CD4-positive, alpha-beta T cell treated with Interleukin-10 for 1 hour (primary cell): Measurements from ENCODE around the gene MN1.

Experiments
- DNase-seq: peaks from one replicate; pipeline ENCODE4 v3.0.0-alpha.2; 2020

MN1 gene

DNA sequence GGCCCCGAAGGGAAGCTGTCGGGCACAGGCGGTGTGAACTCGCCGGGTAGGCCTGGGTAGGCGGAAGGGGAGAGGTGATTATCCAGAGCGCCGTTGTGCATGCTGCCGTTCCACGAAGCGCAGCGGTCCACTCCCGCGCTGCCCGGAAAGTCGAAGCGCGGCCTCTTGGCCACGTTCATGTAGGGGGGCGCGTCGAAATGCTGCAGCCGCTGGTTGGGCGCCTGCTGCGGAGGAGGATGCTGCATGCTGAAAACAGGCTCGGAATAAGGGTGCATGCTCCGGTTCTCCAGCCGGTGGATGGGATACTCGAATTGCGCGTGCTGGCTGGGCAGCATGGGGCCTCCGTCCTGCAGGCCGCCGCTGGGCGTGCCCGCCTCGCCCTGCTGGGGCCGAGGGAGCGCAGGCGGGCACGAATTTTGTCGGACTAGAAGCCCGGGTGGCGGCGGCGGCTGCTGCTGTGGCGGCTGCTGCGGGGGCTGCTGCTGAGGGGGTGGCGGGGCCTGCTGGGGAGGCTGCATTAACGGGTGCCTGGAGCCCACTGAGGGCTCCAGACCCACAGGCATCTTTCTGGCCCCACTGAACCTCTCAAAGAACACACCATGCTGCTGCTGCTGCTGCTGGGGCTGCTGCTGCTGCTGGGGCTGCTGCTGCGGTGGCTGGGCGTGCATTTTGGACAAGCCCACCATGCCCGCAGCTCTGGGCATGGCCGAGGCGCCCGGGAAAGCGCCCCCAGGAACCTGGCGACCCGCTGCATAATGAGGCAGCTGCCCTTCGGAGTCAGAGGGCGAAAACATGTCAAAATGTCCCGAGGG, 2.3 kb downstream of the MN1 start:
- no peak for DNase-seq

GRCh38 chr22:27798511-27799014, 3.0 kb downstream of the MN1 start:
- DNase-seq, result no peak

DNA sequence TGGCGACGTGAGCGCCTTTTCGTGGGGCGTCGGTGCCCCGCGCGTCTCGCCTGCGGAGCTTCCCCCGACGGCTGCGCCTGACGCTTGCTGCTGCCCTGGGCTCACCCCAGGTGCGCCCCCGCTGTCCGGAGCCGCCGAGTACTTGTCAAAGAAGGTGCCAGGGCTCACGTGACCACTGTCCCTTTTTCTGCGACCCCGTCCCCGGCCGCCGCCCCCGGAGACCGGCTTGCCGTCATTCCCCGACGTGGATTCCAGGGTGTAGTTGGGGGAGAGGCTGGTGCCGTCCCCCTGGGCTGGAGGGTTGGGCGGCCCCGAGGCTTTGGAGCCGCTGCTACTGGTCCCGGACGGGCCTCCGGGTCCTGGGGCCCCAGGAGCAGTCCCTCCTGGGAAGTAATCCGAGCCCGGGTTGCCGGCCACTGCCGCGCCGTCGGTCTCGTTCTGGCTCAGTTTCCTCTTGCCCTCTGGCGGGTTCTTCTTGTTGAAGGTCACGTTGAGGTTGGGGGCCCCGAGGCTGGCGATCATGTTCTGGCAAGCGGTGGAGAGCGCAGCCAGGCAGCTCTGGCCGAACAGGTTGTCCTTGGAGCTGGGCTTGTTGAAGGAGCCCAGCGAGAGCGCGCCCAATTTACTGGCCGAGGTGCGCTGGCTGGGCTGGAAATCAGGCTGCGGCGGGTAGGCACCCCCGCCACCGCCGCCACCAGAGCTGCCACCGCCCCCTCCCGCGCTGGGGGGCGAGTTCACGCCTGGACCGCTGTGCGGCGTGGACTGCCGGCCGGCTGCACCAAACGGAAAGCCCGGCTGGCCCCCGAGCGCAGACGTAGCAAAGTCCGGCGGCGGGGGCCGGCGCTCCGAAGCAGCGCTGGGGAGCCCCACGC, 3.8 kb downstream of the MN1 start:
- DNase-seq, result no peak

DNA sequence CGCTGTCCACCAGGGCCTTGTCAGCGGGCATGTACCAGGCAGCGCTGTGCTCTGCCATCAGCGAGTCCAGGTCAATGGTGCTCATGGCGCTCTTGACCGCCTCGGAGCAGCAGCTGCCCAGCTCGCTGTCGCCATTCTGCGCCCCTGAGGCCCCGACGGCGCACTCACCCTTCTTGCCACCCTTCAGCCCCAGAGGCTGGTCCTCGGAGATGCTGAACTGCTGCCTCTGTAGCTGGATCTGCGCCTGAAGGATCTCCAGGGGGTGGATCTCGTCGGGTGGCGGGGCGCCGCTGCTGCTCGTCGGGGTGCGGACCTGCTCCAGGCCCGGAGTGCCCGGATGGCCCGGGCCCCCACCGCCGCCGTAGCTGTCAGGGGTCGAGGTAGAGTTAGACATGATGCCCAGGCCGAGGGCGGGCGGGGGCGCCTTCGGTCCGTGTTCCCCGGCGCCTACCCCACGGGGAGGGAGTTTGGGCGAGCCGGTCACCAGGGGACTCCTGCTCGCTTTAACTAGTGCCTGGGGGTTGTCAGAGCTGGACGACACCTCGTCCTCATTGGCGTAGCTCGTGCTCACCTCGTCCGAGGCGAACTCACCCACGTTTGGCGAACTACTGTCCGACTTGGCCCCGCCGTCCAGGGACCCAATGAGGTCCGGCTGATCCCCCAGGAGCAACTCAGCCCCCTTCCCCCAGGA, 4.6 kb downstream of the MN1 start:
- DNase-seq, result no peak

DNA sequence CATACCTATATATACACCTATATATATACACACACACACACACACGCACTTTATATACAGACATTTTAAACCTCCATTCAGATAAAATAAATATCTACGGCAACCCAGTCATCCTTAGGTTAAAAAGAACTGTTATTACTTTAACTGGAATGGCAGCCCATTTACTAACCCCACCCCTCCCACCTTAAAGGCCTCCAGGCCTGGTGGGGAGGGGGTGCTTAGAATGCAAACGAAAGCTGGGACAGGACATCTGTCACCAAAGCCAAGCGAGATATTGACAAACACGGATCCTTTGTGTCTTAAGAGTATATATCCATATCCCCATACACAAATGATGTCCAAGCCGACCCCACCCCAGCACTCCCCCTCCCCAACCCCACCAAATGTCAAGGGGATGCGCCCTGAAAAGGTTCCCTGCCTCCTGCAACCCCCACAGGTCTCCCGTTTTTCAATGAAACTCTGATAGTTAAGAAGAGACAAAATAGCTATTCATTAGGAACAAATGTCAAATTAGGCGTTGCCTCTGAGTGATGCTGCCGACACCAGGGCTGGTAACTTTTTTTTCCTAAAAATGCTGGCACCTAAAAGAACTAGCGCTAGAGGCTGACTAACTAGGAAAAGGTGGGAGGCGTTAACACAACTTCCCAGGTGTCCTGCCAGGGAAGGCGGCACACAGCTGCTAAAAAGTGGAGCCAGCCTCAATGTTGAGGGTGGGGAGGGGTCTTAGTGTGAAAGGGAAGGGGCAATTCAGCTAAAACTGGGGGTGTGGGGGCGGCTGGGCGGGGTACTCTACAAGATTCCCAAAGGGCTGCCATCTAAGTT, 5.6 kb downstream of the MN1 start:
- no peak for DNase-seq

DNA sequence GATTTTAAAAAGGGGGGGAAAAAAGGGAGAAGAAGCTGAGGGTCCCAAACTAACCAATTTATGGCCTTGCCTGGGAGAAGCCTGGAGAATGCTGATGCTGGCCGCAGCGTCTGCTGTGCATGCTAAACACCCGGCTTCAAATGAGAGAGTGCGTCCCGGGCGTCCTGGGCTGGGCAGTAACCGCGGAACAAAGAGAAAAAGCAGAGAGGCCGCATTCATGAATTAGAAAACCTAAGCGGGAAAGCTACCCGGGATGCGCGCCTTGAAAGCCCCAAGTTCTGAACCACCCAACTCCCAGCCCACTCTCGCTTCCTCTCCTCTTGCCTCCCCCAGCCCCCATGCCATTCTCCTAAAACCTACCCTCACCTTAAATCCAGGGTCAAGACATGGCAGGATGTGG, 6.5 kb downstream of the MN1 start:
- no peak for DNase-seq

DNA sequence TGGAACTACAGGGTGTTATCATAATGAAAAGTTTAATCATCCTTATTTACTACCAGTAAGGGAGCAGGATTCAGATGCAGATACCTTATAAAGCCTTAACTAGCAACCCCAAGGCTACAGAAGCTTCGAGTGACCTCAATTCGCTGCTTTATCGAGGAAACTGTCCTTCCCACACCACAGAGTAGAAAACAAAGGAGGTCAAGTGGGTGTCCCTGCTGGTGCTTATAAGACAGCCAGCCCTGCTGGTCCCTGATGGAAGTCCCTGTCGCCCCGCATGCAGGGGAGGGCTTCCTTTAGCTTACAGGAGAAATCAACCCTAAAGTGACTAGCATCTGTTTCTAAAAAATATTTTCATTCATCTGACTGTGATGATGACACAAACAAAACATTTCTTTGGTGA, 7.3 kb downstream of the MN1 start:
- no peak for DNase-seq

DNA sequence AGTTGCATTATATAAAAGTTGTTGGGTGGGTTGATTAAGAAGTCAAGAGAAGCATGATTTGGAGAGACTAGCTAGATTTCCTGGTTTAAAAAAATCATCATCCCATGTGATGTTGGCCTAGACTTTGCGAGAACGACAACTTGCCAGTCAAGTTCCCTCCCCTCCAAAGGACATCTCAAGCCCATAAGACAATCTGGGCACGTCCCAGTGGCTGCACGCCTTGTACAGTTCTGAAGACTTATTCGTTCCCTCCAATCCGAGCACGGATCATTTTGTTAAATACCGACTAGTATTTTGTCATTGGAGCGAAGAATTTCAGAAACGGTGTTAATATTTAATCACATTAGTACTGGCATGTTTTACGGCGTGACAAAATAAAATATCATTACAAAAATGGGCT, 8.0 kb downstream of the MN1 start:
- no peak for DNase-seq

GRCh38 chr22:27792452-27793161, 8.9 kb downstream of the MN1 start:
- DNase-seq, result no peak

DNA sequence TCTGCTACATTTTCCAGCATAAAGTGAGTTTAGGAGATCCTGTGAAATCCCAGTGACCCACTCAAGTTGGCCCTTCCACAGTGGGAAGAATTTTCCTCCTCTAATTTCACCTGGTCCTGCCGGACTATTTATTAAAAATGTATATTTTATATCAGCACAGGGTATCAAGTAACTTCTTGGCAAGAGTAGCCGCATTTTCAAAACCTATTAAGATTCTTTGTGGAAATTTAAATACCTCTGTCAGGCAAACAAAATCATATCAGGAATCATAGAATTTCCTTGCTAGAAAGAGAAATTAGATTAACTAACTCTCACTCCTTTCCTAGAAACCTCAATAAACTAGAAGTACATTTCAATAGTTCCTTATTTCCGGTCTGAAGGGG, 9.7 kb downstream of the MN1 start:
- DNase-seq, result no peak

- no peak for DNase-seq
Observed at GRCh38 chr22:27791159-27791858, 10.2 kb downstream of the MN1 start.

DNA sequence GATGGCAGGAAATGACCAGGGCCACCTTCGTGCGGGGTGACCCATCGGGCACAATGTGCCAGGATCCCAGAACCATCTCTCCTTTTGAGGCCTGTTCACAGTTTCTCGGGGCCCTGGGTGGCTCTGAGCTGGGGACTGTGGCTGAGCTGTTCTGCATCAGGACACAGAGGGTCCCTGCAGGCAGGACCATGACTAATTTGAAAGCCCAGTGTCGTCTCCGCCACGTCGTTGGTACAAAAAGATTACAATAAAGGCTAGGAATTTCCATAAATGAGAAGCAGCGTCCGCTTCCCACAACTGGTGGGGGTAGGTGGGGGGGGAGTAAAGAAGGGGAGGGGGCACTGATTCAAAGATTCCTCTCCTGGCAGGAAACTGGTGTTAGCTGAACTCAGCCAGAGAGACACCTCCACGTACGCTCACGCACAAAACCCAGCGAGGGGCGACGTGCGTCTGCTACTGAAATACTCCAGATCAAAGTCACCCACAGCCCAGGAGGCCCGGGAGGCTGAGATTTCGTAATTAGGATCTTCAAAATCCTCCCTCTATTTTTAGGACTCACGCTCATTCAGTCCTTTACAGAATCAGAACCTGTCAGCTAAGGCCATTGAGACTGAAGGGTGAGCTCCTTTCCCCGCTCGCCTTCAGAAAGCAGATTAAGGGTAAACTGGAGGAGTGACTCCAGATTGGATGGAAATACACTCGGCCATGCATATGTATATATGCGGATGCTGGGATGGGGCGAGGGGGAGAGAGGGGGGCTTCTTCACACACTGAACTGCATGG, 11.0 kb downstream of the MN1 start:
- no peak for DNase-seq

- DNase-seq, result no peak
Observed at GRCh38 chr22:27788500-27789288, 12.9 kb downstream of the MN1 start.

DNA sequence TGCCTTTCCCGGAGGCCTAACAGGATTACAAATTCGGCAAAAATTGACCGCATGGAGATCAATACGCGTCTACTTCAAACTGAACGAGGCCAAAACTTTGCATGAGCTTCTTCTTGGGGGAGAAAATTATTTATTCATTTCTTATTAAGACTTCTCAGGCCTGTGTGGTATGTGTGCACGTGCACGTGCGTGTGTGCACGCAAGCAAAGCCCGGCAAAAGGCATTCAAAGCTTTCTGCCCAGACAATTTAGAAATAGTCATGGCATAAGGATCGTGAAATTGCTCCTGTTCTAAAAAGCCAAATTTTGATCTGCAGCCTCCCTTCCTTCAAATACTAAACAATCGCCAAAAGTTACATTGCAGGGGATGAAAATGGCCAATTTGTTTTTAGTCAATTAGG, 14.6 kb downstream of the MN1 start:
- DNase-seq, result no peak

GRCh38 chr22:27786291-27786932, 15.1 kb downstream of the MN1 start:
- no peak for DNase-seq

DNA sequence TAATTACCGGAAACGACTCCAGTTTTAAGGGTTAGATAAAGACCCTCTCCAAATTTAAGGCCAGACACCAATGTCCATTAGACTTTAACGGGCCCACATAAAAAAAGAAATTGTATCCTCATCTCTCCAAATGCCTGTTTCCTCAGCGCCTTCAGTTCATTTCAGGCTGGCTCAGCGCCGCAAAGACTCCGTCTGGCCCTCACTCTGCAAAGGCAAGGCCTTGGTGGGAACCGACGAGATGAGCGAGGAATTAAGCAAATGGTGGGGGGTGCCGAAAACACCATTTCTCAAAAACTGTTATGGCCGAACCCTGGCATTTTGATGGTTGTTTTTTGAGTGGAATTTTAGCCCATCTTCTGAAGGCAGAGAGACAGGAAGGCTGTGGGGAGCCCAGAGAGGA, 15.7 kb downstream of the MN1 start:
- no peak for DNase-seq

DNA sequence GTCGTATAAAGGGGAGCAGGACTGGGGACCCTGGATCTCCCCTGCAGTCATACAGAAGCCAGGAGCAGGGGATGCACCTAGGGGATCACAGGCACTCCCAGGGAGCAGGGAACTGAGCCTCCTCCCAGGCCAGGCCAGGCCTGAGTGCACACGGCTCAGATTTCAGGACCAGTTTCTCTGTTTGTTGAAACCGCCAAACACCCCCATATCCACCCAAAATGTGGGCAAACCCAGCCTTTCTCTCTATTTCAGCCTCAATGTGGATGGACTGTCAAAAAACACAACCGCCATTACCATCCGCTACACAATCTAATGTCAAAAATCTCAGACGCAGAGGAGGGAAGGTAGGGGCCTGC, 17.5 kb downstream of the MN1 start:
- no peak for DNase-seq

GRCh38 chr22:27783436-27784119, 18.0 kb downstream of the MN1 start:
- no peak for DNase-seq

GRCh38 chr22:27782088-27782487, 19.5 kb downstream of the MN1 start:
- DNase-seq, result no peak
